Panc1 (cell line): Measurements from ENCODE around the gene SRPX2. TPM values are rescaled to one million over a fixed set of nuclear protein-coding genes. Genes with fewer than 3 reads are reported as not detected.

Experiments
- ATAC-seq: fragments of 200-7000 bp; cut with Tn5 transposase; 2 replicates; pipeline ENCODE4 v1.9.1; 2020; ENCODE audit warnings: mild to moderate bottlenecking, moderate library complexity
- BruUV-seq: library from RNA; stranded (reverse); fragments of 400-500 nt; replicated peaks from 2 replicates; lab custom pipeline; 2021; lab: Mats Ljungman, UMichigan
- CTCF ChIA-PET: fragments of 300-600 bp; sonication (Branson Sonifier 250); formaldehyde crosslinking; loops from one replicate; lab custom pipeline; 2022; ENCODE audit warnings: antibody characterized with exemption; lab: Charles Lee
- POLR2A ChIA-PET: fragments of 300-600 bp; sonication (Branson Sonifier 250); formaldehyde crosslinking; loops from one replicate; lab custom pipeline; 2022; ENCODE audit warnings: antibody characterized with exemption; lab: Charles Lee
- DNase-seq: peaks from one replicate; pipeline ENCODE4 v3.0.0-alpha.2; 2010; ENCODE audit warnings: low read depth, low spot score
- H3K27ac ChIP-seq: 2 replicates; pipeline ENCODE4 v1.5.1; 2011; ENCODE audit warnings: mild to moderate bottlenecking, low read length, inconsistent platforms
- H3K27me3 ChIP-seq: fragments of 200-500 bp; sonication (Bioruptor generic); 2 replicates; pipeline ENCODE4 v1.6.0; 2014; ENCODE audit warnings: low read length, inconsistent platforms; ENCODE audit not compliant: control insufficient read depth, insufficient read depth
- H3K36me3 ChIP-seq: fragments of 200-500 bp; sonication (Bioruptor generic); 2 replicates; pipeline ENCODE4 v1.5.1; 2014; ENCODE audit warnings: inconsistent platforms, mild to moderate bottlenecking, low read length, moderate library complexity; ENCODE audit not compliant: control insufficient read depth, insufficient read depth
- H3K4me1 ChIP-seq: 2 replicates; pipeline ENCODE4 v1.5.1; 2011; ENCODE audit warnings: inconsistent platforms, mild to moderate bottlenecking, low read length, moderate library complexity; ENCODE audit not compliant: control insufficient read depth, insufficient read depth
- H3K4me3 ChIP-seq, 2 experiments: 2 replicates each; pipeline ENCODE4 v1.5.1; 2011 to 2012; ENCODE audit warnings: low read depth in 2 of 2, low read length in 2 of 2, mild to moderate bottlenecking in 2 of 2, inconsistent platforms in 1 of 2, moderate library complexity in 1 of 2
- H3K9me3 ChIP-seq: fragments of 200-500 bp; sonication (Bioruptor generic); 2 replicates; pipeline ENCODE4 v1.5.1; 2014; ENCODE audit warnings: low read depth, mild to moderate bottlenecking, inconsistent platforms, low read length, moderate library complexity; ENCODE audit not compliant: control insufficient read depth, insufficient read depth
- POLR2AphosphoS5 ChIP-seq: IDR thresholded peaks from 2 replicates; pipeline ENCODE4 v1.6.1; 2012; ENCODE audit warnings: mild to moderate bottlenecking, low read depth, low read length, moderate library complexity
- REST ChIP-seq, 2 experiments: IDR thresholded peaks; 2 replicates each; pipeline ENCODE4 v1.6.1; 2011 to 2012; ENCODE audit warnings: low read depth in 2 of 2, control low read depth in 1 of 2, low read length in 1 of 2, mild to moderate bottlenecking in 1 of 2, moderate library complexity in 1 of 2; ENCODE audit not compliant: insufficient read depth in 1 of 2
- SIN3A ChIP-seq: IDR thresholded peaks from 2 replicates; pipeline ENCODE4 v1.6.1; 2012; ENCODE audit warnings: low read depth, mild to moderate bottlenecking, low read length, moderate library complexity, borderline replicate concordance; ENCODE audit not compliant: insufficient read depth
- TCF7L2 ChIP-seq: IDR thresholded peaks from 2 replicates; pipeline ENCODE4 v1.6.1; 2011; ENCODE audit warnings: mild to moderate bottlenecking, low read depth, low read length, inconsistent platforms
- in situ Hi-C: cut with HindIII; loops from 2 replicates; pipeline ENCODE4 v1.10.0; 2016; ENCODE audit warnings: low sequenced_read_pairs, low pct_unique_long_range_greater_than_20kb
- intact Hi-C: fragments of 100-400 bp; cut with micrococcal nuclease; formaldehyde crosslinking; loops from one replicate; pipeline ENCODE4 v1.10.0; 2022; ENCODE audit not compliant: unreplicated experiment
- total RNA-seq: library from RNA; stranded (reverse); gene quantifications from one replicate; pipeline ENCODE4 v1.2.1, GENCODE V29; 2021; ENCODE audit not compliant: unreplicated experiment
- TF ChIP-seq, protein P1 (sequence below): fragments of 450-650 bp; IDR thresholded peaks from 2 replicates; pipeline ENCODE4 v1.5.1; 2017; ENCODE audit warnings: mild to moderate bottlenecking

SRPX2 gene
- total RNA-seq, 1 experiment from 2014 or later: 1.2 TPM

DNA sequence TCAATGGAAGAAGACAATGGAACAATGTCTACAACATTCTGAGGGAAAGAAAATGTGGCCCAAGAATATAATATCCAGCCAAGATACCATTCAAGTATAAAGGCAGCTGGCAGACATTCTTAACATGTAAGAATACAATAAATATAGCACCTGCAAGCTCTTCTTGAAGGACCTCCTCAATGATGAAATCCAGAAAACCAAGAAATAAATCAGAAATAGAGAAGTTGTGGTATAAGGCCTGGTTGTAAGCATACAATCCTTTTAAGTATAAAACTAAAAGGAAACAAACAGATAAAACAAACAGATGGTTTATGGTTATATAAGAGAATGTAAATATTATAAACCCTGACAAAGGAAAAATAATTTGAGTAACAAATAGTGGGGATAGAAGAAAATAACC is 54.6 kb downstream of the SRPX2 start:
- peaks cover 2% of the 10 kb centered on the region for H3K27me3 ChIP-seq
- no peak for ATAC-seq

DNA sequence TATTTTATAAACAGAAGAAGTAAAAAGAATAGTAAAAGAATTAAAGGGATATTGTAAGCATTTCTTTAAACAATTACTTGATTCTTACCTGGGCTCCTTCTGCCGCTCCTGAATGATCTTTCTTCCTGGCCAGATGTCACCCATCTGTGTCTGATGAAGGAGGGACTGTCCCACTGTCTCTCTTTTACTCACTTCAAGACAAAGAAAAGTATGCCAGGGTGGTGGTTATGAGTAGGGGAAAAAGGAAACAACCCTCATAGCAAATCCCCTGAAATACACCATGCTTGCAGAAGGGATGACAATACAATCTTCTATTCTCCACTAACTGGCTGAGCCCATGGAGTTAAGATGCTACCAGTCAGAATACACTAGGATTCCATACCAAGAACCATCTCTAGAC is 56.8 kb downstream of the SRPX2 start:
- no peak for ATAC-seq
- no TSS peak for BruUV-seq
- Histone ChIP-seq H3K4me3 (no peak overlapping the region), H3K9me3 (no peaks in the 10 kb centered on the region), H3K4me1 (no peaks in the 10 kb centered on the region), H3K36me3 (no peaks in the 10 kb centered on the region), H3K27ac (no peak overlapping the region), H3K27me3 (no peaks in the 10 kb centered on the region; the same call in none of the 2 replicates)
- no peak for DNase-seq
- CTCF ChIA-PET: no interaction called here
- TF ChIP-seq, protein P1, sequence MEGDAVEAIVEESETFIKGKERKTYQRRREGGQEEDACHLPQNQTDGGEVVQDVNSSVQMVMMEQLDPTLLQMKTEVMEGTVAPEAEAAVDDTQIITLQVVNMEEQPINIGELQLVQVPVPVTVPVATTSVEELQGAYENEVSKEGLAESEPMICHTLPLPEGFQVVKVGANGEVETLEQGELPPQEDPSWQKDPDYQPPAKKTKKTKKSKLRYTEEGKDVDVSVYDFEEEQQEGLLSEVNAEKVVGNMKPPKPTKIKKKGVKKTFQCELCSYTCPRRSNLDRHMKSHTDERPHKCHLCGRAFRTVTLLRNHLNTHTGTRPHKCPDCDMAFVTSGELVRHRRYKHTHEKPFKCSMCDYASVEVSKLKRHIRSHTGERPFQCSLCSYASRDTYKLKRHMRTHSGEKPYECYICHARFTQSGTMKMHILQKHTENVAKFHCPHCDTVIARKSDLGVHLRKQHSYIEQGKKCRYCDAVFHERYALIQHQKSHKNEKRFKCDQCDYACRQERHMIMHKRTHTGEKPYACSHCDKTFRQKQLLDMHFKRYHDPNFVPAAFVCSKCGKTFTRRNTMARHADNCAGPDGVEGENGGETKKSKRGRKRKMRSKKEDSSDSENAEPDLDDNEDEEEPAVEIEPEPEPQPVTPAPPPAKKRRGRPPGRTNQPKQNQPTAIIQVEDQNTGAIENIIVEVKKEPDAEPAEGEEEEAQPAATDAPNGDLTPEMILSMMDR: no peak
- TF ChIP-seq REST (IDR thresholded peaks at IDR 0.05; ENCODE audit: insufficient read depth in 1 of 2, low read depth in 2 of 2, low read length in 1 of 2) (no peak), TCF7L2 (no peak), POLR2AphosphoS5 (no peak), SIN3A (no peak)
- POLR2A ChIA-PET: no interaction called here
- in situ Hi-C loops: no loop called here
- intact Hi-C loops: no loop called here

More for the DNA sequence above, 54.6 kb downstream of the SRPX2 start:
- no peak for DNase-seq
- BruUV-seq: no TSS peak
- no peak for TF ChIP-seq TCF7L2
- TF ChIP-seq REST (IDR thresholded peaks at IDR 0.05; ENCODE audit: insufficient read depth in 1 of 2, low read depth in 2 of 2, low read length in 1 of 2): no peak
- TF ChIP-seq, protein P1: no peak
- no peak for TF ChIP-seq POLR2AphosphoS5
- no peak for TF ChIP-seq SIN3A
- intact Hi-C loops (no loop called here), in situ Hi-C loops (no loop called here)
- no peak overlapping the region for H3K27ac ChIP-seq
- H3K4me1 ChIP-seq: no peaks in the 10 kb centered on the region
- no peaks in the 10 kb centered on the region for H3K36me3 ChIP-seq
- ChIA-PET POLR2A (no interaction called here), CTCF (no interaction called here)
- H3K4me3 ChIP-seq: no peak overlapping the region
- H3K9me3 ChIP-seq: no peaks in the 10 kb centered on the region
